H9 (cell line): Measurements from ENCODE around the gene DACT2. TPM values are rescaled to one million over a fixed set of nuclear protein-coding genes. Genes with fewer than 3 reads are reported as not detected.

ENCODE experiments used
- DNase-seq: peaks from one replicate; pipeline ENCODE4 v3.0.0-alpha.2; 2017
- H2AFZ ChIP-seq: one replicate; pipeline ENCODE4 v1.6.1; 2013; ENCODE audit warnings: mild to moderate bottlenecking, low read length, control low read depth, moderate library complexity
- H2AK5ac ChIP-seq: 2 replicates; pipeline ENCODE4 v1.6.1; 2013; ENCODE audit warnings: low read length, control low read depth, mixed read lengths; ENCODE audit not compliant: insufficient read length
- H2BK120ac ChIP-seq: one replicate; pipeline ENCODE4 v1.6.1; 2013; ENCODE audit warnings: low read depth, mild to moderate bottlenecking, low read length, control low read depth, inconsistent platforms; ENCODE audit not compliant: poor library complexity, severe bottlenecking
- H2BK12ac ChIP-seq: 2 replicates; pipeline ENCODE4 v1.6.1; 2013; ENCODE audit warnings: low read length, control low read depth, mixed read lengths, low read depth; ENCODE audit not compliant: insufficient read length
- H2BK15ac ChIP-seq: 2 replicates; pipeline ENCODE4 v1.6.1; 2013; ENCODE audit warnings: low read depth, low read length, control low read depth
- H2BK20ac ChIP-seq: one replicate; pipeline ENCODE4 v1.6.1; 2013; ENCODE audit warnings: low read depth, mild to moderate bottlenecking, low read length, control low read depth, inconsistent platforms; ENCODE audit not compliant: poor library complexity, severe bottlenecking
- H2BK5ac ChIP-seq: 2 replicates; pipeline ENCODE4 v1.6.1; 2013; ENCODE audit warnings: low read length, control low read depth, mixed read lengths; ENCODE audit not compliant: insufficient read length
- H3K14ac ChIP-seq: 2 replicates; pipeline ENCODE4 v1.6.1; 2013; ENCODE audit warnings: low read length, control low read depth; ENCODE audit not compliant: insufficient read depth
- H3K18ac ChIP-seq: 2 replicates; pipeline ENCODE4 v1.6.1; 2013; ENCODE audit warnings: low read depth, mild to moderate bottlenecking, mixed read lengths, low read length, control low read depth; ENCODE audit not compliant: insufficient read length
- H3K23ac ChIP-seq: 2 replicates; pipeline ENCODE4 v1.6.1; 2013; ENCODE audit warnings: low read length, control low read depth, mixed read lengths, low read depth; ENCODE audit not compliant: insufficient read length
- H3K23me2 ChIP-seq: 2 replicates; pipeline ENCODE4 v1.6.1; 2013; ENCODE audit warnings: low read depth, mild to moderate bottlenecking, mixed read lengths, low read length, control low read depth; ENCODE audit not compliant: insufficient read length, poor library complexity, severe bottlenecking
- H3K27ac ChIP-seq: 2 replicates; pipeline ENCODE4 v1.5.1; 2013; ENCODE audit warnings: low read length, control low read depth, mixed read lengths, low read depth; ENCODE audit not compliant: insufficient read length
- H3K27me3 ChIP-seq: 2 replicates; pipeline ENCODE4 v1.6.1; 2013; ENCODE audit warnings: low read length, control low read depth, inconsistent platforms; ENCODE audit not compliant: insufficient read depth
- H3K4ac ChIP-seq: 2 replicates; pipeline ENCODE4 v1.6.1; 2013; ENCODE audit warnings: low read depth, mild to moderate bottlenecking, control low read depth, inconsistent platforms, low read length, moderate library complexity
- H3K4me1 ChIP-seq: 2 replicates; pipeline ENCODE4 v1.6.1; 2013; ENCODE audit warnings: low read length, control low read depth, inconsistent platforms; ENCODE audit not compliant: insufficient read depth
- H3K4me2 ChIP-seq: 2 replicates; pipeline ENCODE4 v1.6.1; 2013; ENCODE audit warnings: low read length, control low read depth, mixed read lengths; ENCODE audit not compliant: insufficient read length, insufficient read depth
- H3K56ac ChIP-seq: 2 replicates; pipeline ENCODE4 v1.6.1; 2013; ENCODE audit warnings: low read depth, mild to moderate bottlenecking, mixed read lengths, low read length, control low read depth; ENCODE audit not compliant: insufficient read length
- H3K79me1 ChIP-seq: 2 replicates; pipeline ENCODE4 v1.6.1; 2013; ENCODE audit warnings: low read depth, mild to moderate bottlenecking, moderate library complexity, low read length, control low read depth, inconsistent platforms; ENCODE audit not compliant: insufficient read depth, poor library complexity, severe bottlenecking
- H3K79me2 ChIP-seq: 2 replicates; pipeline ENCODE4 v1.6.1; 2013; ENCODE audit warnings: low read length, control low read depth, inconsistent platforms; ENCODE audit not compliant: insufficient read depth
- H3K9ac ChIP-seq: 2 replicates; pipeline ENCODE4 v1.6.1; 2013; ENCODE audit warnings: low read length, control low read depth, mixed read lengths; ENCODE audit not compliant: insufficient read length; ENCODE audit errors: extremely low read depth
- H3K9me3 ChIP-seq: one replicate; pipeline ENCODE4 v1.6.1; 2013; ENCODE audit warnings: low read depth, low read length, inconsistent platforms; ENCODE audit not compliant: control insufficient read depth
- H3T11ph ChIP-seq: one replicate; pipeline ENCODE4 v1.6.1; 2013; ENCODE audit warnings: mild to moderate bottlenecking, low read length, control low read depth, inconsistent platforms
- H4K20me1 ChIP-seq: one replicate; pipeline ENCODE4 v1.6.1; 2013; ENCODE audit not compliant: control insufficient read depth, insufficient read length, insufficient read depth
- H4K5ac ChIP-seq: 2 replicates; pipeline ENCODE4 v1.6.1; 2013; ENCODE audit warnings: low read depth, mild to moderate bottlenecking, mixed read lengths, low read length, control low read depth; ENCODE audit not compliant: insufficient read length
- H4K8ac ChIP-seq: replicated peaks from 2 replicates; pipeline ENCODE4 v1.6.1; 2013; ENCODE audit warnings: low read length, control low read depth, mixed read lengths, low read depth; ENCODE audit not compliant: insufficient read length
- H4K91ac ChIP-seq: 2 replicates; pipeline ENCODE4 v1.6.1; 2013; ENCODE audit warnings: low read depth, mild to moderate bottlenecking, moderate library complexity, mixed read lengths, low read length, control low read depth; ENCODE audit not compliant: insufficient read length
- H3K27ac Mint-ChIP-seq, 3 experiments: 2 replicates in 2 of 3; 3 replicates in 1 of 3; pipeline ENCODE4 v1.8.0; 2020 to 2021; ENCODE audit warnings: mixed read lengths in 3 of 3, mild to moderate bottlenecking in 1 of 3, moderate library complexity in 1 of 3
- H3K27me3 Mint-ChIP-seq: 2 replicates; pipeline ENCODE4 v1.8.0; 2021; ENCODE audit warnings: low read depth, mild to moderate bottlenecking, moderate library complexity, mixed read lengths
- H3K36me3 Mint-ChIP-seq, 3 experiments: 2 replicates in 2 of 3; 3 replicates in 1 of 3; pipeline ENCODE4 v1.8.0; 2020 to 2021; ENCODE audit warnings: low read depth in 3 of 3, mixed read lengths in 3 of 3; ENCODE audit not compliant: insufficient read depth in 1 of 3
- H3K4me1 Mint-ChIP-seq, 2 experiments: 2 replicates each; pipeline ENCODE4 v1.8.0; 2020; ENCODE audit warnings: mixed read lengths in 2 of 2
- H3K4me3 Mint-ChIP-seq, 2 experiments: 2 replicates in 1 of 2; 3 replicates in 1 of 2; pipeline ENCODE4 v1.8.0; 2020 to 2021; ENCODE audit warnings: mild to moderate bottlenecking in 2 of 2, mixed read lengths in 2 of 2, moderate library complexity in 1 of 2
- H3K9me3 Mint-ChIP-seq, 2 experiments: 2 replicates in 1 of 2; 3 replicates in 1 of 2; pipeline ENCODE4 v1.8.0; 2020; ENCODE audit warnings: mild to moderate bottlenecking in 2 of 2, mixed read lengths in 2 of 2, moderate library complexity in 1 of 2
- CTCF ChIP-seq: fragments of 200-600 bp; sonication (generic); conservative IDR thresholded peaks from 3 replicates; pipeline ENCODE4 v1.8.0; 2021; ENCODE audit warnings: antibody characterized with exemption, mild to moderate bottlenecking
- WGBS: extraction: QIAGEN DNeasy Blood & Tissue Kit; methylation state at CpG from one replicate; pipeline ENCODE4 v1.1.7; 2013; ENCODE audit warnings: missing lambda C conversion rate, low lambda C conversion rate, mixed read lengths; ENCODE audit not compliant: insufficient read length; ENCODE audit errors: extremely low coverage; 5-methylcytosine and 5-hydroxymethylcytosine counted together
- total RNA-seq: library from RNA; stranded (reverse); gene quantifications from 2 replicates; pipeline ENCODE4 v1.2.1, GENCODE V29; 2021

DACT2 gene
- total RNA-seq, 1 experiment from 2014 or later, result 1.8 TPM

- DNase-seq, result no peak
- no peak overlapping the region for H3K56ac ChIP-seq
- no peak overlapping the region for H2BK20ac ChIP-seq
- H3K23ac ChIP-seq, result no peak overlapping the region
- TF ChIP-seq CTCF, result no peak
- no peak overlapping the region; a peak in 1 of 5 replicates for H3K4me3 Mint-ChIP-seq
- no peaks in the 10 kb centered on the region for H3K79me2 ChIP-seq
- no peak overlapping the region for H2AK5ac ChIP-seq
- H3K4me2 ChIP-seq, result no peak overlapping the region
- no peak overlapping the region for H3K18ac ChIP-seq
- no peaks in the 10 kb centered on the region for H3K27me3 ChIP-seq
- H3K9me3 Mint-ChIP-seq, result no peaks in the 10 kb centered on the region; a peak in 1 of 5 replicates
- H3K23me2 ChIP-seq, result no peaks in the 10 kb centered on the region
- H4K20me1 ChIP-seq, result no peaks in the 10 kb centered on the region
- H3T11ph ChIP-seq, result no peak overlapping the region
- no peak overlapping the region for H4K91ac ChIP-seq
- H3K4me1 ChIP-seq, result peaks cover 9% of the 10 kb centered on the region
- no peak overlapping the region for H3K4ac ChIP-seq
- H4K8ac ChIP-seq, result no peak overlapping the region
- WGBS, result no CpG with 5 or more reads among the region's 11 CpGs
- no peak overlapping the region for H2BK5ac ChIP-seq
- no peak overlapping the region for H3K9ac ChIP-seq
- H2BK15ac ChIP-seq, result no peak overlapping the region
- H3K14ac ChIP-seq, result no peak overlapping the region
- no peak overlapping the region for H2BK12ac ChIP-seq
- H3K27me3 Mint-ChIP-seq, result peaks cover 16% of the 10 kb centered on the region
- no peak overlapping the region for H4K5ac ChIP-seq
- no peak overlapping the region for H2AFZ ChIP-seq
- H3K27ac Mint-ChIP-seq, result peak overlapping the region in 2 of 3 experiments; percentile 37 to 64; a peak in 2 of 7 replicates
- no peaks in the 10 kb centered on the region for H3K79me1 ChIP-seq
- H3K36me3 Mint-ChIP-seq, result peaks cover 0 to 11% (median 11%) of the 10 kb centered on the region in 3 experiments; a peak in 6 of 7 replicates
- no peak overlapping the region for H2BK120ac ChIP-seq
- no peak overlapping the region for H3K27ac ChIP-seq
- no peaks in the 10 kb centered on the region for H3K9me3 ChIP-seq
- peaks cover 34 to 41% of the 10 kb centered on the region in 2 experiments for H3K4me1 Mint-ChIP-seq
Measured at GRCh38 chr6:168311410-168312124, 8.0 kb downstream of the DACT2 start.
